GM18502 (cell line): ENCODE measurements around the gene MCRIP2.

Experiments
- ATAC-seq: cut with Tn5 transposase; IDR thresholded peaks from one replicate; pipeline ENCODE4 v1.9.1; 2021; ENCODE audit warnings: mild to moderate bottlenecking; ENCODE audit not compliant: unreplicated experiment, poor library complexity

MCRIP2 gene

DNA sequence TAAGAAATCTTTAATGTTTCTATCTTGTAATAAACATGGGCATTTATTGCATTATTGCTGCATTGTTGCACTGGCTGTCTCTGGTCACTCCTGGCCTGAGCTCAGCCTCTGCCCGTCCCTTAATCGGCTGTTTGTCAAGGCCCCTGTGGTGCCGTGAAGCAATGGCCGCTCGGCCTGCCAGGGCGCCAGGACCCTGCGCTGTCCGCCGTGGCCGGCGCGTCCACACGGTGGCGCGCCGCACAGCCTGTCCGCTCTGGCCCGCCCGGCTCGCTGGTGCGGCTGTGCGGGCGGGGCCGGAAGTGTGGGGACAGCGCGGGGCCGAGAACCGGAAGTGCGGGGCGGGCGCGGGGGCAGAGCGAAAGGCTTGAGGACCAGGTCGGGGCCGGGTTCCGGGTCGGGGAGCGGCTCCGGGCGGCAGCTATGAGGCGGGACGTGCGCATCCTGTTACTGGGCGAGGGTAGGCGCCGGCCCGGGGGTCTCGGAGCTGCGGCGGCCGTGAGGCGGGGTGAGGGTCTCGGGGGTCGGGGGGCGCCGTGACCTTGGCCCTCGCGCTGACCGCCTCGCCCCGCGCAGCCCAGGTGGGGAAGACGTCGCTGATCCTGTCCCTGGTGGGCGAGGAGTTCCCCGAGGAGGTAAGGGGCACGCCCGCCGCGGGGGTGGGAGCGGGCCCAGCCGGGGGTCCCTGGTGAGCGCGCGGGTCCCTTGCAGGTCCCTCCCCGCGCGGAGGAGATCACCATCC lies 26.3 kb downstream of the MCRIP2 start, which contains the start of gene RHOT2:
TSS of gene RHOT2 (plus strand) at position 353 of the 739 bp plus-strand sequence. CDS start at position 421, 68 bp downstream.
- ATAC-seq, result peak; percentile 77

DNA sequence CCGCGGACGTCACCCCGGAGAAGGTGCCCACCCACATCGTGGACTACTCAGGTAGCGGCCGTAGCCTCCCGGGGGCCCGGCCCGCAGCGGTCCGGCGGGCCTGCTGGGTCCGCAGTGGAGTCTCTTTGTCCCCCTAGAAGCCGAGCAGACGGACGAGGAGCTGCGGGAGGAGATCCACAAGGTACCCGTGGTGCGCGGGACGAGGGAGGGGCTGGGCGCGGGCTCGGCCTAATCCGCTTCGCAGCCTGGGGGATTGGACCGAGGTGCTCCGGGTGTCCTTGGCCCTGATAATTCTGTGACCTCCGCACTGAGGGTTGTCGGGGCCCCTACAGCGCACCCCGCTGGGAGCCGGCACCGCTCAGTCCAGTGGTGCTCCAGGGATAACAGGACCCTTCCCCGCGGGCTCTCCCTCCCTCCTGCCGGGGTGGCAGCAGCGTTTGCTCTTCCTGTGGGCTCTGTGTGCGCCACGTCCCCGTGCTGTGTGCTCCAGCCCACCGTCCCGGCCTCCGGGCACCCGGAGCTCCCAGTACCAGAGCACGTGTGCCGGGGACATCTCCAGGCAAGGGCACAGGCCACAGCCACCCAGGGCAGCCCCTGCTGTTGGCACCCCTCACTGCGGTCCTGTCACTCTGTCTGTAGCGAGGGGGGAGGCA lies 27.0 kb downstream of the MCRIP2 start:
- ATAC-seq, result peak; percentile 17

GRCh38 chr16:669666-670065 lies 28.0 kb downstream of the MCRIP2 start:
- no peak for ATAC-seq

GRCh38 chr16:670485-671352 lies 29.1 kb downstream of the MCRIP2 start:
- ATAC-seq, result no peak

GRCh38 chr16:671353-672131 lies 29.9 kb downstream of the MCRIP2 start:
- ATAC-seq, result no peak

- ATAC-seq, result no peak
Measured at GRCh38 chr16:672371-672770, 30.7 kb downstream of the MCRIP2 start.

- no peak for ATAC-seq
Measured at GRCh38 chr16:672851-673250, 31.2 kb downstream of the MCRIP2 start.

DNA sequence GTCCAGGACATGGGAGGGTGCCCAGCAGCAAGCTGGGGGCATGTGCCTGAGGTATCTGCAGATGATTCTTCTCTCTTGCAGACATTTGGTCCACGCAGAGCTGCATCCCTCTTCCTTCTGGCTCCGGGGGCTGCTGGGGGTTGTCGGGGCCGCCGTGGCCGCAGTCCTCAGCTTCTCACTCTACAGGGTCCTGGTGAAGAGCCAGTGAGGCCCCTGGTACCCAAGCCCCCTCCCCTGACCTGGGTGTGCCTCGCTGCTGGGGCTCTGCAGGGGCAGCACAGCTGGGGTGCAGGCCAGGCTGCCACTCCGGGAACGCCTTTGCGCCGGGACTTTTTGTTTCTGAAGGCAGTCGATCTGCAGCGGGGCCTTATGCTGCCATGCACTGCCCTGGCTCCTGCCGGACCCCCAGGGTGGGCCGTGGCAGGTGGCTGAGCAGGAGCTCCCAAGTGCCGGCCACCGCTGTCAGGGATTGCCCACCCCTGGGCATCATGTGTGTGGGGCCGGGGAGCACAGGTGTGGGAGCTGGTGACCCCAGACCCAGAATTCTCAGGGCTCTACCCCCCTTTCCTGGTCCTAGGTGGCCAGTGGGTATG lies 31.9 kb downstream of the MCRIP2 start:
- no peak for ATAC-seq

GRCh38 chr16:674214-674881 lies 32.7 kb downstream of the MCRIP2 start:
- no peak for ATAC-seq

DNA sequence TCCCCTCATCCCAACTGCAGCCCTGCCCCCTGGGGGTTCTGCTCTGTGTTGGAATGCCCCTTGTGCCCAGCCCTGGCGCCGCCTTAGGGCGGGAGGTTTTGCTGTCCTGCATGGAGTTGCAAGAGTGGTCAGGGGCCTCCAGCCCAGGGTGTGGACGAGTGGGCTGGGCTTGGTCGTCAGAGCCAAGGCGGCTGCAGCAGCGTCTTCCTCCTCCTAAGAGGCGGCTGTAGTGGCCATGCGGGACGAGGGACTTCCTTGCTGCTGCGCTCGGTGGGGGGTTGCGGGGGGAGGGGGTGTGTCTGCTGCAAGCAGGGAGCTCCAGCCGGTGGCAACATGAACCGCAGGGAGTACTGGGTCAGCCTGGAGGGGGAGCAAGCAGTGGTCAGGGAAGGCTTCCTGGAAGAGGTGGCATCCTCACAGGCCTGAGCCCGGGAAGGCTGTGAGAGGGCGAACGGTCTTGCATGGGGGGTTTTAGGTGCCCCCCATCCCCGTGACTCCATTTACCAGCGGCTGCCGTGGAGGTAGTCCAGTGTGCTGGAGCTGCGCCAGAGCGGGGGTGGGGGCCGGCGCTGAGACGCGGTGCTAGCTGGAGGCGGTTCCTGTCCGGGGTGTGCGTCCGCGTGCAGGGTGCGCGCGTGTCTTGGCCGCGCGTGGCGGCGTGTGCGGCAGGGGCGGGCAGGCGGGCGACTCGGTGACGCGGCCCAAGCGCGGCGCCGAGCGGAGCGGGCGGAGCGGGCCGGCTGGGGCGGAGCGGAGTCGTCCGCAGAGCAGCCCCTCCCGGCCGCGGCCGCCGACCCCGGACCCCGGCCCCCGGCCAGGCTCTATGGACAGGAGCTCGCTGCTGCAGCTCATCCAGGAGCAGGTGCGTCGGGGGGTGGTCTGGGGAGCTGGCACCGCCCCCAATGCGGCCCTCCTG lies 33.6 kb downstream of the MCRIP2 start, which contains the start of gene RHBDL1:
TSS of gene RHBDL1 (plus strand) at position 704 of the 916 bp plus-strand sequence. CDS start at position 824, 120 bp downstream.
- ATAC-seq, result no peak

DNA sequence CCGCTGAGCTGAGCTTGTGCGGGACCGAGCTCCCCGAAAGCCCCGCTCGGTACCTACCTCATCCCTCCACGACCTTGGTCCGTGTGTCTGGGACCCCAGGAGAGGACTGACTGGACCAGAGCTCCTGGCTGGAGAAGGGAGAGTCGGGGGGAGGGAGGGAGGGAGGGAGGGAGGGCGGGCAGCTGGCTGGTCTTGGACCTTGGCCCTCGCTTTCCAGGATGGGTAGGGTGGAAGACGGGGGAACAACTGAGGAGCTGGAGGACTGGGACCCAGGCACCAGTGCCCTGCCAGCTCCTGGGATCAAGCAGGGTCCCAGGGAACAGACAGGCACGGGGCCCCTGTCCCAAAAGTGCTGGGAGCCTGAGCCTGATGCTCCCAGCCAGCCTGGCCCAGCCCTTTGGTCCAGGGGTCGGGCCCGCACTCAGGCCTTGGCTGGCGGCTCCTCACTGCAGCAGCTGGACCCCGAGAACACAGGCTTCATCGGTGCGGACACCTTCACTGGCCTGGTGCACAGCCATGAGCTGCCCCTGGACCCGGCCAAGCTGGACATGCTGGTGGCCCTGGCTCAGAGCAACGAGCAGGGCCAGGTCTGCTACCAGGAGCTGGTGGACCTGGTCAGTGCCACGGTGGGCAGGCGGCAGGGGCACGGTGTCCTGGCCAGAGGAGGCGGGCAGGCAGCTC lies 34.4 kb downstream of the MCRIP2 start:
- ATAC-seq, result no peak

GRCh38 chr16:676565-676902 lies 34.9 kb downstream of the MCRIP2 start:
- ATAC-seq, result no peak

GRCh38 chr16:676913-677312 lies 35.3 kb downstream of the MCRIP2 start:
- ATAC-seq, result no peak

GRCh38 chr16:677316-678190 lies 35.9 kb downstream of the MCRIP2 start:
- ATAC-seq, result no peak

DNA sequence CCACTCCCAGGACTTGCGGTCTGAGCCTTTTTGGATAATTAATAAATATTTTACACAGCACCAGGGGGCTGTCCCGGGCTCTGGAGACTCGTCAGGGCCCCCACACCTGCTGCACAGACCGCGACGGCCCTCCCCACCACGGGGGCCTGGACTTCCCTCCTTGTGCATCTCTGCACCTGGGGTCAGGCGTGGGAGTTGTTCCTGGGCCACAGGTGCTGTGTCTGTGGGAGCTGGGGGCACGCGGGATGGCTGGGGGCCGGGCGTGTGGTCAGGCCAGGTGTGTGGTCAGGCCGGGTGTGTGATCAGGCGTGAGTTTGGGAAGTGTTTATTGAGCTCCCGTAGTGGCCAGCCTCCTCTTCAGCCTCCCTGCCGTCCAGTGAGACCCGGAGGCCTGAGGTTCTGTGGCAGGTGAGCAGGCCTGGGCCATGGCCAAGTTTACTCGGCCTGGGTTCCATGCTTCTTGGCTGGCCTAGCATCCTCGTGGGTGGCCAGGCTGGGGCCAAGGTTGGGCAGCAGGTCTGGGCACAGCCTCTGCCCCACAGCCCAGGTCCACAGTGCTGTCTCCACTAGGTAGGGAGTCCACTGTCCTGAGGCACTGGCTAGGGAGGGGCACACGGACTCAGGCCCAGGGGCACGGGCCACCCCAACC lies 36.7 kb downstream of the MCRIP2 start:
- ATAC-seq, result no peak
